HG02610 (cell line): ENCODE measurements around the gene ATP8A2.

ENCODE experiments used
- ATAC-seq: cut with Tn5 transposase; IDR thresholded peaks from one replicate; pipeline ENCODE4 v1.9.1; 2021; ENCODE audit warnings: mild to moderate bottlenecking, moderate library complexity; ENCODE audit not compliant: unreplicated experiment

The ATP8A2 gene

DNA sequence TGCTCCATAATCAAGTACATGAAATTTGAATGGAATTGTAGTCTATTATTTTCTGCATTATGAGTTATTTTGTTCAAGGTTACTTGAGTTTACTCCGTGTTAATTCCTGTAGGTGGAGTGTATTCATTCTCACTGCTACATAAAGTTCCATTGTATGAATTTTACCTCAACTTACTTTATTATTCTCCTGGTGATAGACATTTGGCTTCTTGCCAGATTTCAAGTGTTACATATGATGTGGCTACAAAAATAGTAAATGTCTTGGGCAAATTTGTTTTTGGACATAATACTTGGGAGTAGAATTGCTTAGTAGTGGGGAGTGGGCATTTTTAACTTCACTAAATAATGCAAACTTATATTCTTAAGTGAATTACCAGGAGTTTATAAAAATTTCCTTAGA is 351.1 kb downstream of the ATP8A2 start:
- ATAC-seq, result no peak

DNA sequence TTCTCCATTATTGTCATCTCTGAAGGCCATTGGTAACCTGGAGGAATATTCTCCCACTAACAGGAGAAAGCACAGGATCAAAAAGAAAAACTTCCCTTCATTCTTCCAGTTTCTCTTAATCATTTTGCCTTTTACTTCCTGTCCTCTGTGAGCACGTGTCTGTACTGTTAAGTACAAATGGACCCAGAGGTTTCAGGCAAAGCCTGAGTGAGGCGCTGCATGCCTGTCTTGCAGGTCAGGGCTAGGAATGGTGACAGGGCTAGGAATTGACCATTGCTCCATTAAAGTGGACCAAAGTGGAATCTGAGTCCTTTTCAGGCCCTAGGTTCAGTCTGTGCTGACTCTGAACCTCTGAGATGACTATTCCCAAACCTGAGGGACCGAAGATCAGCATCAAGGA is 353.3 kb downstream of the ATP8A2 start:
- no peak for ATAC-seq

DNA sequence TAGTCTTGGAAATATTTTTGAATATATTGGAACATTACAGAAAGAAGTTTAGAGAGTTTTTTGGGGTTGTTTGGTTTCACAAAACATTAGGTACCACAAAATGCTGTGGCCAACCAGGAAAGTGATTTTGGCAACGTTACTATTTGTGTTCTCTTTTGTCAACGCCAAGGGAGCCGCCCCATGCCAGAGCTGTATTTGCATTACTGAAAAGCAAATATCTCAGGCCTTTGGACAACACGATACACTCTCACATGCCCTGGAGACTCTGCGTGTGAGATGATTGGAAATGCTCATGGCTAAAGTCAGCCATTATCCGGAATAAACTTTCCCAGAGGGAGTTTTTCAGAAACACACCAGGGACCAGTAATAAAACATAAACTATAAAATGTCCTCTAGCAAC is 355.5 kb downstream of the ATP8A2 start:
- ATAC-seq, result no peak

GRCh38 chr13:25727810-25728209 is 356.0 kb downstream of the ATP8A2 start:
- ATAC-seq, result no peak

DNA sequence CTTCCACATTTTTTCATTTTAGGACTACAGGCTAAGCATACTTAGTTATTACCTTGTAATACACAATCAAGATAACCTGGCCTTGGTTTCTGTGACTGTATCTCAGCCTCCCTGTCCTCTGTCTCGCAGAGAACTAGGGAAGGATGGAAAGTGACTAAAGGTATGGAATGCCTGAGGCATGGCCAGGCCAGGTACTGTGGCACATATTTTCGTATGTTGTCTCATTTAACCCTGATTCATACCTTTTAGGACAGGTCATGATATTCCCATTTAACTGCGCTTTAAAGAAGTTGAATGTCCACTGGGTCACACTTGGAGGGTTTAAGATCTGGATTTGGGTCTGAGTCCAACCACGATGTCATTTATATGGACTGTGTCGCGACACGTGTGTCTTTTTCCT is 357.4 kb downstream of the ATP8A2 start:
- no peak for ATAC-seq

DNA sequence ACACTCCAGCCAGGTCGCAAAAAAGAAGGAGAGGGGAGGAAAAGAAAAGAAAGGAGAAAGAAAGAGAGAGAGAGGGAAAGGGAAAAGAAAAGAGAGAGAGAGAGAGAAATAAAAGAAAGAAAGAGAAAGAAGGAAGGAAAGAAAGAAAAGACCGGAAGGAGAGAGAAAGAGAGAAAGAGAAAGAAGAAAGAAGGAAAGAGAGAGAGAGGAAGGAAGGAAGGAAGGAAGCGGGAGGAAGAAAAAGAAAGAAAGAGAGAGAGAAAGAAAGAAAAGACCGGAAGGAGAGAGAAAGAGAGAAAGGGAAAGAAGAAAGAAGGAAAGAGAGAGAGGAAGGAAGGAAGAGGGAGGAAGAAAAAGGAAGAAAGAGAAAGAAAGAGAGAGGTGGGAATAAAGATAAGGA is 359.3 kb downstream of the ATP8A2 start:
- no peak for ATAC-seq

- ATAC-seq, result no peak
These were observed 359.8 kb downstream of the ATP8A2 start for GRCh38 chr13:25731536-25731935.

DNA sequence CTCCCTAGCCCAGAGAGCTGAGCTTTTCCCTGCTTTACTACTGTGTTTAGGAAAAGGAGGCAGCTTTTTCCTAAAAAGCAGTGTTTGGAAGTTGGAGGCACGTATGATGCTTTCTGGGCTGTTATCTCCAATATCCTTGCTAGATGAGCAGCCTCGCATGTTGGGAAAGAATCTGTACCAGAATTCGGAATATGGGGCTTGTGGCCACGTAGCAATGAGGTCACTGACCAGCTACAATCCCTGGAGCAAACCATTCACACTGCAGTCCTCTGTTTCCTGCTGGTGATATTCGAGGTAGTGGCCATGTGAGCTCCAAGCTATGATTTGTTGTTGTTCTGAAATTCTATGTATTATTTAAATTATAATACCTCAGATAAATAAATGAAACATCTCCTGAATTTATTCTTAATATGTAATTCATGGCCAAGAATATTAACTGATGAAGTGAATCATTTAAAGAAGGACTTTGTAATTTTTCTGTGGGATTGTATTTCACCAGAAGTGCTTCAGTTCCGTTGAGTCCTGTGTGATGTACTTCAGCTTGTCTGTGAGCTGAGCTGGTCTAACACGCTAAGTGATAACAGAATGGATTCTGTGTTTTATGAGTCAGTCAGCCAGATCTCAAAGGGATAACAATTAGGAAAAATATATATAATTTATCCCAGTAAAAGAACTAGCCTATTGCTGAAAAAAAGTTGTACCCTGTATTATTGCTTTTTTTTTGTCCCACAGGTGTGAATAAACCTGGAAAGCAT is 360.5 kb downstream of the ATP8A2 start:
- no peak for ATAC-seq

DNA sequence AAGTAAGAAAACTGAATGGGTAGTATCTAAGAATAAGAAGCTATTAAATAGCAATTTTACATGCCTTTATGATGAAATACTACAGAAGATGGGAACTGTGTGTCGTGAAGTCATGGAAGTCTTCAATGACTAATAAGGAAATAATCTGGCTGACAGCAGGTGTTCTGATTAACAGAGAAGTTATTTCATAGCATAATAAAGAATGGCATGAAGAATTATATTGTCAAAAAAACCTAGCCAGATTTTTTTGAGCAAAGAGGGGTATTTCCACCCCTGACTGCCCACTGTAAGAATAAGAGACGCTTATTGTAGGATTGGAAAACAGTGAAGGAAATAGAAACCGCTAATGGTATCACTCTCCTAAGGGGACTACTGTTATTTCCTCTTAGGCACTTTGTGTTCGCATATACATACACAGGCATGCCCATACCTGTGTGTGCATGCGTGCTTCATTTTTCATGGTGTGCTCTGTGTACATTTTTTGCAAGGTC is 361.3 kb downstream of the ATP8A2 start:
- ATAC-seq, result no peak

- ATAC-seq, result no peak
These were observed 362.1 kb downstream of the ATP8A2 start for GRCh38 chr13:25733696-25734435.

DNA sequence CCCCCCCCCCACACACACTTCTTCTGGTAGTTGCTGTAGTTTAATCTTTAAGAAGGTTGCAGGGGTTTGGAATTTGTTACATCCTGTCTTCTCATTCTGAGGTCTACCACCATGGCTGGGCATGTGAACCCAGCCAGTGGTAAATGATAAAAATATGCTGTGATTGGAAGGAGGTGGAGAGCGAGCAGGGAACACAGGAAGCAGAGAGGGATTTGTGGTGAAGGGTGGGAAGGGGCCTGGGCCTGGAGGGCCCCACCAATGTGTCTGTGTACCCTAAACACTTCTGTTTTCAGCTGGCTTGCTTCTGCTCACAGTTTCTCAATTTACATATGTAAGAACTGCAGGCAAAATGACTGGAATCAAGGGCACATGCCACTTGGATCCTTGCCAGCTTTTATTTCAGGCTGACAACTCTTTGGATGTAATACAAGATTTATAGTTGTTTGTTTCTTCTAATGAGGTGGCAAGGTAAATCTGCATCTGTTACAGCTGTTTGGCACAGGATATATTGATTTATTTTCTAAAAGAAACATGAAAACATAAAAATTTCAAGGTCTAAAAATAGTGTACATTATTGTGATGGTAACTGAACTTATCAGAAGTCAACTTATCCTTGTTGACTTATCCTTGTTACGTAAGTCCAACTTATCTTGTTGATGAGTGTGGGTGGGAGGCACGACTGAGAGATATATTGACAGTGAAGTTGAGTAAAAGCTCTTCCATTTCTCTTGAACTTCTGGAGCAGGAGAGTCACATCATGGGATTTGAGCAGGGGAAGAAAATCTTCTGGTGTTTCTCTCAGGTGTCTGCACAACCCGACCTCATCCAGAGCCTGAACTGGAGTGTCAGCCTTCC is 366.8 kb downstream of the ATP8A2 start:
- ATAC-seq, result no peak

GRCh38 chr13:25739376-25739775 is 367.6 kb downstream of the ATP8A2 start:
- no peak for ATAC-seq

DNA sequence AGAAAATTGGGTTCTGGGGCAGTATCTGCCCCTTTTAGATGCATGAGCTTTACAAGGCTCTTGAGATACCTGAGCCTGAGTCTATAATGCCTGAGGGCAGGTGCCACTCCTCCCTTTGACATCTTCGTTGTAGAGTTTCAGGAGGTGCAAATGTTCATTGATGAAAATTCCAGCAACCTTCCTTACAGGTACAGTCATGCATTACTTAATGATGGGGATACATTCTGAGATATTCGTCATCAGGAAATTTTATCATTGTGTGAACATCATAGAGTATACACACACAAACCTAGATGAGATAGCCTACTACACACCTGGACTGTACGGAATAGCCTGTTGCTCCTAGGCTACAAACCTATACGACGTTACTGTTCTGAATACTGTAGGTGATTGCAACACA is 370.0 kb downstream of the ATP8A2 start:
- ATAC-seq, result no peak

DNA sequence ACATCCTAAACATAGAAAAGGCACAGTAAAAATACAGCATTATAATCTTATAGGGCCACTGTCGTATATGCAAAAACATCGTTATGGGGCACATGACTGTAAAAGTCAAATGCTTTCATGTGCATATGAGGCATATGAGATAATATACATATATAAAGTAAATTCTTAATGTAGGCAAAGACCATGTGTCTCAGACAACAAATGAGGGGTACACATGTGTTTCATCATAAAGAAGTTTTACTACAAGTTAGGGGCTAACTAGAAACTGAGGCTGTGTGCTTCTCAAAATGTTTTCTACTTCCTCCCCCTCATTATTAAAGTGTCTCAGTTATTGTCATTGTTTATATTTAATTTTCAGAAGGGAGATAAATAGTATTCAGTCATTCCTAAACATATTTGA is 370.4 kb downstream of the ATP8A2 start:
- no peak for ATAC-seq

DNA sequence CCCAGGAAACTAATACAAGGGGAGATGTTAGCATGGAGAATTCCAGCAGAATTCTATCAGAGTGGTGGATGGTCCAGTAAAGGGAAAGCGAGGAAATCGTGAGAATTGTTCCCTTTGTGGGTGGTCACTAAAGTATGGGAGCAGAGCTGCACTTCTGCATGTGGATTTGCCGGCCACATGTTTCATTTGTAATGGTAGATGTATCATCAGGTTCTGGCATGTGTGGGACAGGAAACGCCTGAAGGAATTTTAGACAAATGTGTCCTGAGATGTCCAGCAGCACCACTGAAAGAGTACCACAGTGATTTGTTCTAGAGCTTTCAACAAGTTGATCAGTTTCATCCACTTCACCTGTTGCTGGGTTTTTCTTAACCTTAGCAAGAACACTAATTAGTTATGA is 371.6 kb downstream of the ATP8A2 start:
- ATAC-seq, result no peak

- ATAC-seq, result no peak
These were observed 372.4 kb downstream of the ATP8A2 start for GRCh38 chr13:25744178-25744577.

GRCh38 chr13:25746131-25746530 is 374.4 kb downstream of the ATP8A2 start:
- no peak for ATAC-seq

DNA sequence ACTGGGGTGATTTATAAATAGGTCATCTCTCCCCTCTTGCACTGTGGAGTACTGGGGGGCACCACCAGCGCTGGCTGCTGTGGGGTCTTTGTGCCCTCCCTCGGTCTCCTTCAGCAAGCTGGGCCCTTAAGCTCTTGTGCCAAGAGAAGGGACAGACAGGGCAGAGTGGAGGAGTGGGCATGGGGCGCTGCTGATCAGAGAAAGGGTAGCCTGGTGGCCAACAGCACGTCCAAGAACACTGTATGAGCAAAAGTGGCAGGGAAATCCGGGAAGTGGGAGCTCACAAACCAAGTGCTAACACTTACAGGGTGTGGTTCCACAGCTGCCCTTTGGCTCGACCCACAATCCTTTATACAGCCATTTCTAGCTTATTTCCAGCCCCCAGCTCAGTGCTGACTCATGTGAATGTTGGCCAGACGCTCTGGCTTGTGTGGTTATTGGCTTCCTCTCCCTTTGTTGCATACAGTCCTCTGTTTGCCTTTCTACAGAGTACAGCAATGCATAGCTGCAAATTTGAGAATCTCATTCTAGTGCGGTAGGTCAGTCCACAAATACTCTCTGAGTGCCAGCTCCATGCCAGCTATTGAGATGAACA is 381.3 kb downstream of the ATP8A2 start:
- no peak for ATAC-seq

DNA sequence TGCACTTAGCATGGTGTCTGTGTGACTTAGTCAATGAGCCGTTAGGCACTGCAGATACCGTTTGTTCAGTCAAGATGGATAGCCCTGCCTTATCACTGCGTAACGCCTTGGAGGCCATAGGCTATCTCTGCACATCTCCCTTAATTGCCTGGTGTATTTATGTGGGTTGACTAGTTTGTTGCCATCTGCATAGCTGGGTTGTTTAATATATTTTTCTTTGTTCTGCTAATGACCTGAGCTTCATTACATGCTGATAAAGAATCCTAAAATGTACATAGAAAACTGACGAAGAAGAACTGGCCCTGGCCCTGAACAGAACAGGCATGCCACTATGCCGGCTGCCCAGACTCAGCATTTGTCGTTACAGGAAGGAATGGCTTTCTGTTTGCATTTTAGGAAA is 382.2 kb downstream of the ATP8A2 start:
- ATAC-seq, result no peak

DNA sequence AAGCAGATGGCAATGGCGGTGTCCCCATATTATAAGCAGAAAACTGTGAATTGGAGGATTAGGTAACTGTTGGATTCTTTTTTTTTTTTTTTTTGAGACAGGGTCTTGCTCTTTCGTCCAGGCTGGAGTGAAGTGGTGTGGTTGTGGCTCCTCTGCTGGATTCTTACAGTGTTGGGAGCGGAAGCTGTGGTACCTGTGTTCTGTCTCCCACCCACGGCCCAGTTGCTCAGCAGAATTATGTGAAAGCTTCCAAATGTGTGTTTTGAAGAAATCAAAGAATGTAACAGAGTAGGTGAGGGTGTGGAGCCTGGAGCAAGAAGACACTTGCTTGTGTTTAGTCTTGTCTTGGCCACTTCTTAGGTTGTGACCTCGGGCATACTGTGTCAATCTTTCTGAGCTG is 384.5 kb downstream of the ATP8A2 start:
- no peak for ATAC-seq

DNA sequence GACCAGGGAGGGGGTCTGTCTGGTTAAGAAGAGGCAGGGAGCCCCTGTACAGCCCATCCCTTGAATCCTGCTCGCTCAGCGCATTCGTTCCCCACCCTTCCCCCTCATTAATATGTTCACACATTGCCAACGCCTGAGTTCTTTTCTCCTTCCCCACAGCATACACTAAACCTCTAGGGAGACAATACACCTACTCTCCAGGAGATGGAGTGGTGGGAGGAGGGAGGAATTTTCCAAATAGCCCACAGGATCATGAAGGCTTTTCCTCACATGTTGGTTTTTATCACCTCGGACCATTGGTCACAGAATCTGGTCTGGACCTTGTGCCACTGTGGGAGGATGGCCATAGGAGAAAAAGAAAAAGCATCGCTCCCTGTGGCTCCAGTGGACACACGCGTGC is 385.1 kb downstream of the ATP8A2 start:
- no peak for ATAC-seq
